SK-N-SH treated with all-trans-retinoic acid at 6 μM for 48 hours (cell line): ENCODE measurements around the gene IRX6.

ENCODE experiments used
- ATAC-seq: fragments of 200-7000 bp; cut with Tn5 transposase; 3 replicates; pipeline ENCODE4 v1.9.1; 2020; ENCODE audit warnings: mild to moderate bottlenecking, moderate library complexity
- BACH2 ChIP-seq: fragments of 250-450 bp; sonication (Bioruptor Pico); IDR thresholded peaks from 2 replicates; pipeline ENCODE4 v1.9.0; 2021; ENCODE audit warnings: mild to moderate bottlenecking, borderline replicate concordance
- CSDC2 ChIP-seq: fragments of 250-450 bp; sonication (Bioruptor Pico); IDR thresholded peaks from 2 replicates; pipeline ENCODE4 v1.5.0; 2020; ENCODE audit warnings: mild to moderate bottlenecking, moderate library complexity
- ESRRG ChIP-seq: fragments of 250-450 bp; sonication (Bioruptor Pico); IDR thresholded peaks from 2 replicates; pipeline ENCODE4 v1.6.1; 2021; ENCODE audit warnings: mild to moderate bottlenecking
- GLIS3 ChIP-seq: fragments of 250-450 bp; sonication (Bioruptor Pico); IDR thresholded peaks from 2 replicates; pipeline ENCODE4 v1.5.0; 2020; ENCODE audit warnings: mild to moderate bottlenecking, moderate library complexity
- ISL1 ChIP-seq: fragments of 250-450 bp; sonication (Bioruptor Pico); IDR thresholded peaks from 2 replicates; pipeline ENCODE4 v2.1.2; 2022; ENCODE audit warnings: mild to moderate bottlenecking, moderate library complexity
- PPARA ChIP-seq: fragments of 250-450 bp; sonication (Bioruptor Pico); IDR thresholded peaks from 2 replicates; pipeline ENCODE4 v1.5.0; 2020; ENCODE audit warnings: mild to moderate bottlenecking, borderline replicate concordance
- SNAI2 ChIP-seq: fragments of 250-450 bp; sonication (Bioruptor Pico); IDR thresholded peaks from 2 replicates; pipeline ENCODE4 v1.5.0; 2020; ENCODE audit warnings: mild to moderate bottlenecking, moderate library complexity
- TCF4 ChIP-seq: fragments of 250-450 bp; sonication (Bioruptor Pico); IDR thresholded peaks from 2 replicates; pipeline ENCODE4 v1.8.0; 2021; ENCODE audit warnings: mild to moderate bottlenecking, moderate library complexity, borderline replicate concordance
- TOX ChIP-seq: fragments of 250-450 bp; sonication (Bioruptor Pico); IDR thresholded peaks from 2 replicates; pipeline ENCODE4 v1.8.0; 2021; ENCODE audit warnings: mild to moderate bottlenecking, moderate library complexity, borderline replicate concordance
- ZFP3 ChIP-seq: fragments of 250-450 bp; sonication (Bioruptor Pico); IDR thresholded peaks from 2 replicates; pipeline ENCODE4 v1.5.0; 2020; ENCODE audit warnings: mild to moderate bottlenecking, moderate library complexity
- ZFP30 ChIP-seq: fragments of 450-650 bp; formaldehyde crosslinking; IDR thresholded peaks from 2 replicates; pipeline ENCODE4 v1.5.0; 2022; ENCODE audit warnings: mild to moderate bottlenecking, moderate library complexity
- ZNF565 ChIP-seq: fragments of 450-650 bp; formaldehyde crosslinking; conservative IDR thresholded peaks from 2 replicates; pipeline ENCODE4 v1.5.0; 2020; ENCODE audit warnings: low read depth, mild to moderate bottlenecking, moderate library complexity
- TF ChIP-seq, protein P1 (sequence below): fragments of 250-450 bp; sonication (Bioruptor Pico); IDR thresholded peaks from 2 replicates; pipeline ENCODE4 v1.8.0; 2020; ENCODE audit warnings: mild to moderate bottlenecking, moderate library complexity, borderline replicate concordance
- TF ChIP-seq, protein P2 (sequence below): fragments of 250-450 bp; sonication (Bioruptor Pico); IDR thresholded peaks from 2 replicates; pipeline ENCODE4 v1.5.1; 2021; ENCODE audit warnings: mild to moderate bottlenecking, moderate library complexity
- TF ChIP-seq, protein P3 (sequence below): fragments of 250-450 bp; sonication (Bioruptor Pico); IDR thresholded peaks from 2 replicates; pipeline ENCODE4 v1.5.1; 2020; ENCODE audit warnings: low read depth, mild to moderate bottlenecking, moderate library complexity
- TF ChIP-seq, protein P4 (sequence below): fragments of 250-450 bp; sonication (Bioruptor Pico); IDR thresholded peaks from 2 replicates; pipeline ENCODE4 v1.8.0; 2021; ENCODE audit warnings: low read depth, mild to moderate bottlenecking, moderate library complexity, borderline replicate concordance
- TF ChIP-seq, protein P5 (sequence below): fragments of 250-450 bp; sonication (Bioruptor Pico); IDR thresholded peaks from 2 replicates; pipeline ENCODE4 v1.5.0; 2020; ENCODE audit warnings: mild to moderate bottlenecking, moderate library complexity

The IRX6 gene

DNA sequence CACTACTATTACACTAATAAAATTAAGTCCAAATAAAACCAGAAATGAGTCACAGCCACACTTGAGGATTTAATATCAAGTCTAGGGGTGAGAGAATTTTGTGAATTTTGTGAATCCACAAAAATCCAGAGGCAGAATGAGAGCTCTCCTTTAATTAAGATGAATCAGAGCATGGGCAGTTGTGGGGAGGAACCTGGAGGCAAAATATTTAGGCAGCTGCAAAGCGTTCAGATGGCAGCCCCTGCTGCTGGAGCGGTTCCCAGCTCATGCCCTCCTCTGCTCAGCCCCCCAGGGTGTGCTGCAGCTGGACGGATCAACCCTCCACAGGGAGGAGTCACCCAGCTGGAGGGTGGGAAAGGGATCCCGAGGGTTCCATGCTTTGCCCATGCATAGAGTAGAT is 43.4 kb upstream of the IRX6 start:
- TF ChIP-seq ZFP3 (CRISPR knock-in tag) (no peak), SNAI2 (CRISPR knock-in tag) (no peak)
- TF ChIP-seq, protein P1, sequence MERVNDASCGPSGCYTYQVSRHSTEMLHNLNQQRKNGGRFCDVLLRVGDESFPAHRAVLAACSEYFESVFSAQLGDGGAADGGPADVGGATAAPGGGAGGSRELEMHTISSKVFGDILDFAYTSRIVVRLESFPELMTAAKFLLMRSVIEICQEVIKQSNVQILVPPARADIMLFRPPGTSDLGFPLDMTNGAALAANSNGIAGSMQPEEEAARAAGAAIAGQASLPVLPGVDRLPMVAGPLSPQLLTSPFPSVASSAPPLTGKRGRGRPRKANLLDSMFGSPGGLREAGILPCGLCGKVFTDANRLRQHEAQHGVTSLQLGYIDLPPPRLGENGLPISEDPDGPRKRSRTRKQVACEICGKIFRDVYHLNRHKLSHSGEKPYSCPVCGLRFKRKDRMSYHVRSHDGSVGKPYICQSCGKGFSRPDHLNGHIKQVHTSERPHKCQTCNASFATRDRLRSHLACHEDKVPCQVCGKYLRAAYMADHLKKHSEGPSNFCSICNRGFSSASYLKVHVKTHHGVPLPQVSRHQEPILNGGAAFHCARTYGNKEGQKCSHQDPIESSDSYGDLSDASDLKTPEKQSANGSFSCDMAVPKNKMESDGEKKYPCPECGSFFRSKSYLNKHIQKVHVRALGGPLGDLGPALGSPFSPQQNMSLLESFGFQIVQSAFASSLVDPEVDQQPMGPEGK: no peak
- ATAC-seq: no peak

DNA sequence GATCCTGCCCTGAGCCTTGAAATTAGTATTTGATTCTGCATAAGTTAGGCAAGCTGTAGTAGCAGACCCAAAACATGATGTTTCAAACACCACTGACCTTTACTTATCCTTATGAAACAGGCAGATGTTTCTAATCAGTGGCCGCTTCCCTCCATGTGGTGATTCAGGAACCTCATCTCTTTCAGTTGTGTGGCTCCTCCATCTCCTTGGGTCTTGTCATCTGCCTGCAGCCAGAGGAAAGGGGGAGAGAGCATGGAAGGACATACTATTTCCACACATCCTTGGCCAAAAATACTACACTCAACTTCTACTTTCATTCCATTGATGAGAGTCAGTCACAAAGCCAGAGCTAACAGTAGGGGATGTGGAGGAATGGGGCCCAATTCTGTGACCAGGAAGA is 41.6 kb upstream of the IRX6 start:
- ATAC-seq: no peak
- TF ChIP-seq, protein P1: no peak
- TF ChIP-seq ESRRG (CRISPR knock-in tag) (no peak), ZFP30 (CRISPR knock-in tag) (no peak), BACH2 (CRISPR knock-in tag) (no peak), CSDC2 (CRISPR knock-in tag) (no peak), TOX (CRISPR knock-in tag) (no peak), GLIS3 (CRISPR knock-in tag) (no peak), ZNF565 (CRISPR knock-in tag) (no peak), PPARA (CRISPR knock-in tag) (no peak)
- TF ChIP-seq, protein P2, sequence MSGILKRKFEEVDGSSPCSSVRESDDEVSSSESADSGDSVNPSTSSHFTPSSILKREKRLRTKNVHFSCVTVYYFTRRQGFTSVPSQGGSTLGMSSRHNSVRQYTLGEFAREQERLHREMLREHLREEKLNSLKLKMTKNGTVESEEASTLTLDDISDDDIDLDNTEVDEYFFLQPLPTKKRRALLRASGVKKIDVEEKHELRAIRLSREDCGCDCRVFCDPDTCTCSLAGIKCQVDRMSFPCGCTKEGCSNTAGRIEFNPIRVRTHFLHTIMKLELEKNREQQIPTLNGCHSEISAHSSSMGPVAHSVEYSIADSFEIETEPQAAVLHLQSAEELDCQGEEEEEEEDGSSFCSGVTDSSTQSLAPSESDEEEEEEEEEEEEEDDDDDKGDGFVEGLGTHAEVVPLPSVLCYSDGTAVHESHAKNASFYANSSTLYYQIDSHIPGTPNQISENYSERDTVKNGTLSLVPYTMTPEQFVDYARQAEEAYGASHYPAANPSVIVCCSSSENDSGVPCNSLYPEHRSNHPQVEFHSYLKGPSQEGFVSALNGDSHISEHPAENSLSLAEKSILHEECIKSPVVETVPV: no peak
- TF ChIP-seq, protein P3, sequence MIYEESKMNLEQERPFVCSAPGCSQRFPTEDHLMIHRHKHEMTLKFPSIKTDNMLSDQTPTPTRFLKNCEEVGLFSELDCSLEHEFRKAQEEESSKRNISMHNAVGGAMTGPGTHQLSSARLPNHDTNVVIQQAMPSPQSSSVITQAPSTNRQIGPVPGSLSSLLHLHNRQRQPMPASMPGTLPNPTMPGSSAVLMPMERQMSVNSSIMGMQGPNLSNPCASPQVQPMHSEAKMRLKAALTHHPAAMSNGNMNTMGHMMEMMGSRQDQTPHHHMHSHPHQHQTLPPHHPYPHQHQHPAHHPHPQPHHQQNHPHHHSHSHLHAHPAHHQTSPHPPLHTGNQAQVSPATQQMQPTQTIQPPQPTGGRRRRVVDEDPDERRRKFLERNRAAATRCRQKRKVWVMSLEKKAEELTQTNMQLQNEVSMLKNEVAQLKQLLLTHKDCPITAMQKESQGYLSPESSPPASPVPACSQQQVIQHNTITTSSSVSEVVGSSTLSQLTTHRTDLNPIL (CRISPR knock-in tag): no peak
- TF ChIP-seq, protein P4, sequence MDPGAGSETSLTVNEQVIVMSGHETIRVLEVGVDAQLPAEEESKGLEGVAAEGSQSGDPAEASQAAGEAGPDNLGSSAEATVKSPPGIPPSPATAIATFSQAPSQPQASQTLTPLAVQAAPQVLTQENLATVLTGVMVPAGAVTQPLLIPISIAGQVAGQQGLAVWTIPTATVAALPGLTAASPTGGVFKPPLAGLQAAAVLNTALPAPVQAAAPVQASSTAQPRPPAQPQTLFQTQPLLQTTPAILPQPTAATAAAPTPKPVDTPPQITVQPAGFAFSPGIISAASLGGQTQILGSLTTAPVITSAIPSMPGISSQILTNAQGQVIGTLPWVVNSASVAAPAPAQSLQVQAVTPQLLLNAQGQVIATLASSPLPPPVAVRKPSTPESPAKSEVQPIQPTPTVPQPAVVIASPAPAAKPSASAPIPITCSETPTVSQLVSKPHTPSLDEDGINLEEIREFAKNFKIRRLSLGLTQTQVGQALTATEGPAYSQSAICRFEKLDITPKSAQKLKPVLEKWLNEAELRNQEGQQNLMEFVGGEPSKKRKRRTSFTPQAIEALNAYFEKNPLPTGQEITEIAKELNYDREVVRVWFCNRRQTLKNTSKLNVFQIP (CRISPR knock-in tag): no peak

DNA sequence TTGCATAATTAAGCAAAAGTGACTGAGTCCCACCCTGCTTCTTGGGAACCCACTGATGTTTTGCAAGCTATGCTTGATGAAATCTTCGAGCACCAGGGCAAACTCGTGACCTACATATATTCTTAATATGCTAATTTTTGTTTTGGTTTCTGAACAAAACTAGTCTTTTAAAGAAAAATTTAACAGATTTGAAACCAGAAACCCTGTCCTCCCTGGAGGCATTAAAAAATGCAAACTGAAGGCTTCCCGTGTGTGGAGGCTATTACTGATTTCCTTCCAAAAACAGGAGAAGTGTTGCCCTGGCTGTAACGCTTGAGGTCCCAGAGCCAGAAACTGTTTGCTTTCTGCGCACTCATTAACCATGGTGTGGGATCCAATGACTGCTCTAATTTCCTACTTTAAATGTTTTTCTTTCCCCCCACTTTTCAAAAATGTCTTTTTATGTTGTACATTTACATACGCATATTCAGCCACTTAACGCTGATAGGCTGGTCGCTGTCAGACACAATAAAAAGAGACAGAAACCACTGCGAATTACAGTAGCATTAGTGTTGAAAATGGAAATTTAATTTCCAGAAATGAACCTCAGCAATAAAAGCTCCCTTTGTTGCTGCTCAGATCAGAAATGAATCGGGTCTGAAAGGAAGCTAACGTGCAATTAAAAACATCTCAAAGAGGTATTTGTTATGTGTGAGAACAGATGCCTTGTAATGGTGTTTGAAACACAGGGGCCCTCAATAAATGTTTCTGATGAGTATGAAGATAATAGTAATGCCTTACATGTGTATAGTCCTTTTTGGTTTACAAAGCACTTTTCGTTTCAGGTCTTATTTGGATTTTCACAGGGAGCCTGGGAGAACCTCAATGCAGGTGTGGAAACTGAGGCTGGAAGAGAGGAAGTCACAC is 39.9 kb upstream of the IRX6 start:
- no peak for TF ChIP-seq ZNF565 (CRISPR knock-in tag)
- TF ChIP-seq, protein P5, sequence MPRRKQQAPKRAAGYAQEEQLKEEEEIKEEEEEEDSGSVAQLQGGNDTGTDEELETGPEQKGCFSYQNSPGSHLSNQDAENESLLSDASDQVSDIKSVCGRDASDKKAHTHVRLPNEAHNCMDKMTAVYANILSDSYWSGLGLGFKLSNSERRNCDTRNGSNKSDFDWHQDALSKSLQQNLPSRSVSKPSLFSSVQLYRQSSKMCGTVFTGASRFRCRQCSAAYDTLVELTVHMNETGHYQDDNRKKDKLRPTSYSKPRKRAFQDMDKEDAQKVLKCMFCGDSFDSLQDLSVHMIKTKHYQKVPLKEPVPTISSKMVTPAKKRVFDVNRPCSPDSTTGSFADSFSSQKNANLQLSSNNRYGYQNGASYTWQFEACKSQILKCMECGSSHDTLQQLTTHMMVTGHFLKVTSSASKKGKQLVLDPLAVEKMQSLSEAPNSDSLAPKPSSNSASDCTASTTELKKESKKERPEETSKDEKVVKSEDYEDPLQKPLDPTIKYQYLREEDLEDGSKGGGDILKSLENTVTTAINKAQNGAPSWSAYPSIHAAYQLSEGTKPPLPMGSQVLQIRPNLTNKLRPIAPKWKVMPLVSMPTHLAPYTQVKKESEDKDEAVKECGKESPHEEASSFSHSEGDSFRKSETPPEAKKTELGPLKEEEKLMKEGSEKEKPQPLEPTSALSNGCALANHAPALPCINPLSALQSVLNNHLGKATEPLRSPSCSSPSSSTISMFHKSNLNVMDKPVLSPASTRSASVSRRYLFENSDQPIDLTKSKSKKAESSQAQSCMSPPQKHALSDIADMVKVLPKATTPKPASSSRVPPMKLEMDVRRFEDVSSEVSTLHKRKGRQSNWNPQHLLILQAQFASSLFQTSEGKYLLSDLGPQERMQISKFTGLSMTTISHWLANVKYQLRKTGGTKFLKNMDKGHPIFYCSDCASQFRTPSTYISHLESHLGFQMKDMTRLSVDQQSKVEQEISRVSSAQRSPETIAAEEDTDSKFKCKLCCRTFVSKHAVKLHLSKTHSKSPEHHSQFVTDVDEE: 0 out of 2 replicates have a peak, but pooled peaks have one; percentile 37
- TF ChIP-seq TCF4 (CRISPR knock-in tag): peak; percentile 73
- TF ChIP-seq ISL1 (CRISPR knock-in tag): peak; percentile 68
- no peak for TF ChIP-seq CSDC2 (CRISPR knock-in tag)
- ATAC-seq: no peak; the same call in 2 of the 3 replicates
